ENCODE data around the gene PPP2R1B. TPM values are rescaled to one million over a fixed set of nuclear protein-coding genes. Genes with fewer than 3 reads are reported as not detected.

PPP2R1B gene
- polyA plus RNA-seq, 1 donor from 2014 or later: 10.4 TPM

DNA sequence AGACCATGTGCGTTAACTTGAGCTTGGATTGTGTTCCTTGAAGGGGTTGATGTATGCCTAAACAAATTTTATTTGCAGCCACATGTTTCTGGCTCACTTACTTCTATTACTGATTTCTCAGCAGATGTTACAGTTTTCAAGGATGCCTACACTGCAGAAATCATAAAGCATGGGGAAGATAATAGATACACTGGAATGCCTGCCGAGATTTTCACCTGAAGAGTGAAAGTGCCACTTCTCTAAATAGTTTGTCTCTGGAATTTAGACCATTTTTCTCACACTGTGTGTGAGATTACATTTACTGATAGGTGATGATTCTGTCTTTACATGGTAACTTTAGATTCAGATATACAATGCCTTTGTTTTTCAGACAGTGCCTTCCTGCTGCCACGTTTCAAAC is 82.4 kb downstream of the PPP2R1B start:
- no peak for TF ChIP-seq SMC3 (conservative IDR thresholded peaks at IDR 0.05; ENCODE audit: poor library complexity)
- no peak for TF ChIP-seq POLR2AphosphoS5 (IDR thresholded peaks at IDR 0.05)
- TF ChIP-seq MXI1 (conservative IDR thresholded peaks at IDR 0.05; ENCODE audit: poor library complexity, severe bottlenecking): no peak
- no peak for TF ChIP-seq CTCF (IDR thresholded peaks at IDR 0.05; ENCODE audit: poor library complexity, severe bottlenecking)
- no peaks in the 10 kb centered on the region for H3K9me2 ChIP-seq (ENCODE audit: insufficient read depth, low read length)
- no peak overlapping the region for H3K9ac ChIP-seq (ENCODE audit: low read length)
- H3K27me3 ChIP-seq (ENCODE audit: insufficient read depth, low read depth, low read length): no peaks in the 10 kb centered on the region
- H3K36me3 ChIP-seq (ENCODE audit: insufficient read depth, low read length): peaks cover 7% of the 10 kb centered on the region
- H2AFZ ChIP-seq (ENCODE audit: low read depth, low read length): no peak overlapping the region
- H3K79me2 ChIP-seq (replicated peaks; ENCODE audit: insufficient read depth, low read length): no peaks in the 10 kb centered on the region
- H4K20me1 ChIP-seq (ENCODE audit: insufficient read depth): no peaks in the 10 kb centered on the region
- H3F3A ChIP-seq (ENCODE audit: insufficient read depth, low read length, poor library complexity, severe bottlenecking): no peaks in the 10 kb centered on the region
- no peak overlapping the region for H3K4me3 ChIP-seq (ENCODE audit: low read length)
- no peak overlapping the region for H3K27ac ChIP-seq (ENCODE audit: low read length)
- H3K9me3 ChIP-seq (ENCODE audit: low read length): no peaks in the 10 kb centered on the region
- no peak overlapping the region for H3K4me2 ChIP-seq (ENCODE audit: low read length)

DNA sequence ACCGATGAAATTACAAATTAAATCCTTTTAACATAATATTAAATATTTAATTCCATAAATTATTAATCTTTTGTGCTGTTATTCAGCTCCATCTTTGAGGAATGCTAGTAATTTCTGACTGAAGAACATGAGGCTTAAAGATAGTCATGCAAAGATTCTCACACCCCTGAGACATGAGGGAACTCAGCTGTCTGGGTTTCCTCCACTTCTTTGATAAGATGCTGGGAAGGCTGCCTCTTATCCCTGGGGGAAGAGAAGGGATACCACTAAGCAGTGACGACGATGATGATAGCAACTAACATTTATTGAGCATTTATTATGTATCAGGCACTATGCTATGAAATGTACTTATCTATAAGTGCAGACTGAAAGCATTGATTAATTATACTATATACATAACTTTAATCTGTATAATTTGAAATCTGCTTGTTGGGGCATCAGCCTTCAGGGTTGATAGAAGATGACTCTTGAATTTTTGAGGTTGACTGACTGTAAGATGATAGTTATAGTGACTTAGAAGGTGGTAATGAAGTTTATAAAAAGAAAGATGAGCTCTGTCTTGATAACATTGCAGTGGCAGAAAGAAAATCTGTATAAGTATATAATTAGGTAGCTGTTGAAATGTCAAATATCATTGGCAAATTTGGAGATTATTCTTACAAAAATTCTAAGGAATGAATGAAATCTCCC is 85.6 kb downstream of the PPP2R1B start:
- Histone ChIP-seq H3F3A (ENCODE audit: insufficient read depth, low read length, poor library complexity, severe bottlenecking) (no peaks in the 10 kb centered on the region), H2AFZ (ENCODE audit: low read depth, low read length) (no peak overlapping the region), H3K79me2 (replicated peaks; ENCODE audit: insufficient read depth, low read length) (no peaks in the 10 kb centered on the region), H3K9ac (ENCODE audit: low read length) (no peak overlapping the region), H3K4me2 (ENCODE audit: low read length) (no peak overlapping the region), H4K20me1 (ENCODE audit: insufficient read depth) (no peaks in the 10 kb centered on the region), H3K27ac (ENCODE audit: low read length) (no peak overlapping the region), H3K9me2 (ENCODE audit: insufficient read depth, low read length) (no peaks in the 10 kb centered on the region), H3K9me3 (ENCODE audit: low read length) (no peaks in the 10 kb centered on the region), H3K27me3 (ENCODE audit: insufficient read depth, low read depth, low read length) (no peaks in the 10 kb centered on the region), H3K36me3 (ENCODE audit: insufficient read depth, low read length) (no peaks in the 10 kb centered on the region), H3K4me3 (ENCODE audit: low read length) (no peak overlapping the region)
- TF ChIP-seq EP300 (conservative IDR thresholded peaks at IDR 0.05; ENCODE audit: poor library complexity, severe bottlenecking) (no peak), EZH2 (IDR thresholded peaks at IDR 0.05; ENCODE audit: borderline replicate concordance, insufficient read depth, low read length, poor library complexity, severe bottlenecking) (no peak), RAD21 (conservative IDR thresholded peaks at IDR 0.05) (no peak), REST (IDR thresholded peaks at IDR 0.05; ENCODE audit: borderline replicate concordance) (no peak), SMC3 (conservative IDR thresholded peaks at IDR 0.05; ENCODE audit: poor library complexity) (no peak), POLR2AphosphoS5 (IDR thresholded peaks at IDR 0.05) (no peak), TAF1 (IDR thresholded peaks at IDR 0.05; ENCODE audit: low read depth) (no peak), MXI1 (conservative IDR thresholded peaks at IDR 0.05; ENCODE audit: poor library complexity, severe bottlenecking) (no peak), CTCF (IDR thresholded peaks at IDR 0.05; ENCODE audit: poor library complexity, severe bottlenecking) (no peak)

Other genes starting within 250 kb of the PPP2R1B start
- gene LAYN, start 225.7 kb downstream of the PPP2R1B start, polyA plus RNA-seq: not detected in 2 replicates
- 9.0 and 10.3 TPM in 2 replicates for gene SIK2, start 163.9 kb downstream of the PPP2R1B start, polyA plus RNA-seq
- gene ALG9, start 105.2 kb upstream of the PPP2R1B start, polyA plus RNA-seq: 82.0 and 92.1 TPM in 2 replicates
- gene FDXACB1, start 112.8 kb upstream of the PPP2R1B start, polyA plus RNA-seq: 3.0 and 3.1 TPM in 2 replicates
- gene CFAP68, start 113.2 kb upstream of the PPP2R1B start, polyA plus RNA-seq: 22.0 and 28.1 TPM in 2 replicates
- gene CRYAB, start 145.4 kb upstream of the PPP2R1B start, polyA plus RNA-seq: not detected in 2 replicates
- gene HSPB2, start 146.3 kb upstream of the PPP2R1B start, polyA plus RNA-seq: not detected in 2 replicates
- not detected in 2 replicates for gene C11orf52, start 152.5 kb upstream of the PPP2R1B start, polyA plus RNA-seq
- gene DIXDC1, start 171.0 kb upstream of the PPP2R1B start, polyA plus RNA-seq: 54.6 and 59.9 TPM in 2 replicates

Measured in neural cell (in vitro differentiated cells).